Keratinocyte (primary cell): ENCODE data around the gene KCNA4. TPM values are rescaled to one million over a fixed set of nuclear protein-coding genes. Genes with fewer than 3 reads are reported as not detected.

Experiments used
- DNase-seq: peaks from one replicate; pipeline ENCODE4 v3.0.0-alpha.2; 2011; ENCODE audit warnings: low read depth, missing footprints, low spot score
- FAIRE-seq: peaks from 2 replicates; lab custom pipeline; 2011; peaks lifted over from hg19 to GRCh38; lab: Jason Lieb, UNC
- H2AFZ ChIP-seq: 2 replicates; pipeline ENCODE4 v1.6.0; 2012; ENCODE audit warnings: low read length, control low read depth, inconsistent platforms; ENCODE audit not compliant: control insufficient read depth
- H3K27ac ChIP-seq: 2 replicates; pipeline ENCODE4 v1.5.1; 2011; ENCODE audit warnings: low read length; ENCODE audit not compliant: control insufficient read depth, insufficient read depth
- H3K27me3 ChIP-seq: 3 replicates; pipeline ENCODE4 v1.6.0; 2011; ENCODE audit warnings: low read length; ENCODE audit not compliant: control insufficient read depth, insufficient read depth; ENCODE audit errors: extremely low read depth
- H3K36me3 ChIP-seq, 2 experiments: 2 replicates in 1 of 2; 3 replicates in 1 of 2; pipeline ENCODE4 v1.5.1; 2011; ENCODE audit warnings: low read length in 2 of 2, mild to moderate bottlenecking in 1 of 2; ENCODE audit not compliant: control insufficient read depth in 2 of 2, insufficient read depth in 2 of 2; ENCODE audit errors: extremely low read depth in 1 of 2
- H3K4me1 ChIP-seq: 3 replicates; pipeline ENCODE4 v1.5.1; 2011; ENCODE audit warnings: low read length; ENCODE audit not compliant: control insufficient read depth, insufficient read depth; ENCODE audit errors: extremely low read depth
- H3K4me2 ChIP-seq: 3 replicates; pipeline ENCODE4 v1.6.0; 2011; ENCODE audit warnings: low read depth, low read length; ENCODE audit not compliant: control insufficient read depth, insufficient read depth; ENCODE audit errors: extremely low read depth
- H3K4me3 ChIP-seq, 3 experiments: fragments of 200-600 bp in 1 of 3; sonication (generic) in 1 of 3; 2 replicates in 2 of 3; 3 replicates in 1 of 3; pipeline ENCODE4 v1.5.1; 2011 to 2016; ENCODE audit warnings: low read length in 3 of 3, mild to moderate bottlenecking in 3 of 3, control low read depth in 2 of 3, inconsistent platforms in 1 of 3, low read depth in 1 of 3, mixed read lengths in 1 of 3, mixed run types in 1 of 3, moderate library complexity in 1 of 3; ENCODE audit not compliant: control insufficient read depth in 2 of 3, insufficient read depth in 2 of 3; ENCODE audit errors: extremely low read depth in 1 of 3
- H3K79me2 ChIP-seq: 2 replicates; pipeline ENCODE4 v1.6.0; 2012; ENCODE audit warnings: low read length; ENCODE audit not compliant: control insufficient read depth, insufficient read depth
- H3K9ac ChIP-seq: 3 replicates; pipeline ENCODE4 v1.6.0; 2011; ENCODE audit warnings: low read length; ENCODE audit not compliant: control insufficient read depth, insufficient read depth; ENCODE audit errors: extremely low read depth
- H3K9me1 ChIP-seq: 3 replicates; pipeline ENCODE4 v1.6.0; 2011; ENCODE audit warnings: low read length; ENCODE audit not compliant: control insufficient read depth, insufficient read depth; ENCODE audit errors: extremely low read depth
- H3K9me3 ChIP-seq: 2 replicates; pipeline ENCODE4 v1.5.1; 2012; ENCODE audit warnings: low read depth, low read length; ENCODE audit not compliant: control insufficient read depth
- H4K20me1 ChIP-seq: 3 replicates; pipeline ENCODE4 v1.6.0; 2011; ENCODE audit warnings: low read length; ENCODE audit not compliant: control insufficient read depth, insufficient read depth; ENCODE audit errors: extremely low read depth
- EZH2 ChIP-seq: IDR thresholded peaks from one replicate; pipeline ENCODE4 v1.6.1; 2012; ENCODE audit warnings: inconsistent platforms, mild to moderate bottlenecking, low read length, moderate library complexity
- dilution Hi-C: fragments of 300-500 bp; cut with MboI; formaldehyde crosslinking; loops from one replicate; pipeline ENCODE4 v1.7.0; 2020; ENCODE audit warnings: low sequenced_read_pairs; ENCODE audit not compliant: extremely low pct_ligation_motif_present
- polyA minus RNA-seq, 3 experiments: library from RNA; depleted of rRNA, polyadenylated mRNA; stranded (reverse); fragments of >200 nt; gene quantifications; 1 replicate in 1 of 3; 2 replicates in 1 of 3; 3 replicates in 1 of 3; pipeline ENCODE4 v1.2.3, GENCODE V29; 2011
- polyA plus RNA-seq, 5 experiments: library from polyadenylated mRNA; depleted of rRNA in 3 of 5; stranded (reverse) in 3 of 5; stranded (forward) in 1 of 5; unstranded in 1 of 5; fragments of >200 nt; gene quantifications; 1 replicate in 1 of 5; 2 replicates in 3 of 5; 3 replicates in 1 of 5; pipeline versions ENCODE4 v1.2.1 to v1.2.3, GENCODE V29; 2011 to 2012; ENCODE audit warnings: missing spikeins in 2 of 5, low read depth in 1 of 5, low replicate concordance in 1 of 5
- TF ChIP-seq, protein P1 (sequence below), 3 experiments: IDR thresholded peaks in 1 of 3; conservative IDR thresholded peaks in 1 of 3; optimal IDR thresholded peaks in 1 of 3; 2 replicates in 2 of 3; 3 replicates in 1 of 3; pipeline versions ENCODE3 to v1.5.1; 2011; ENCODE audit warnings: low read length in 3 of 3, mild to moderate bottlenecking in 3 of 3, moderate library complexity in 2 of 3, control low read depth in 1 of 3, inconsistent platforms in 1 of 3; ENCODE audit not compliant: insufficient read depth in 2 of 3; ENCODE audit errors: extremely low read depth in 1 of 3

The KCNA4 gene
- polyA plus RNA-seq: not detected in 3 replicates
- not detected for polyA plus RNA-seq (2011; ENCODE audit: low read depth)
- not detected in 2 replicates for polyA plus RNA-seq (2011; cell fraction: cytosol; rRNA removed)
- not detected in 2 replicates for polyA plus RNA-seq (2011; cell fraction: nucleus; rRNA removed)
- polyA plus RNA-seq (2012; ENCODE audit: low replicate concordance): not detected in 2 replicates
- not detected in 3 replicates for polyA minus RNA-seq
- polyA minus RNA-seq (2011; cell fraction: cytosol; rRNA and poly(A)+ RNA removed): not detected
- not detected in 2 replicates for polyA minus RNA-seq (2011; cell fraction: nucleus; rRNA and poly(A)+ RNA removed)

DNA sequence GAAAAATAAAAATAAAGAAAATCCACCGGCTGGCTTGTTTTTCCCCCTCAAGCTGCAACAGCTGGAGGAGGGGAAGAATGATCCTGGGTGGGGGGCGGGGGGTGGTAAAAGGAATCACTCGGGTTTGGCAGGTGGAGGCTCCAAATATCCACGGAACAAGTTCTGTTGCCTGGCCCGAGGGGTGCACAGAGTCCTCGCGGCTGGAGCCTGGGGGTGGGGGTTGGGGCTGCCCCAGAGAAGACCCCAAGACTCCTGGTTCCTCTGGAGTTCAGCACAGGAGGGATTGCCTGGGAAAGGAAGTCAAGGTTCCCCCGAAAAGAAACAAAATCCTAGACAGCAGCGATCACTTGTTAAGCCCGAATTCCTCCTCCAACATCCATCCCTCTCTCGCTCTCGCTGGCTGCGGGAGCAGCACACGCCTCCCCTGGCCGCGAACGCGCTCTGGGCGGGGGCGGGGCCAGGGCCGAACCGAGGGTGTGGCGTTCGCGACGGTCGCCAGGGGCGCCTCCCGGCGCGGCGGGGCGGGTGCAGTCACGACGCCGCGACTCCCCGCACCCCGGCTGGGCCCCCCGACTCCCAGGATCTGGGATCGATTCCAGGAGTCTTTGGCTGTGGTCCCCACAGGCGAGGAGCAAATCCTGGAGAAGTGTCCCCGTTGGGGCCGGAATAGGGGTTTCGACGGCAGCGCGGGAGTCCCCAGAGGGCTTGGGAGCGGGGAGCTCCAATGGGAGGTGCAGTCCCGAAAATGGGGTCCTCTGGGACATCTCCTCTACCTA lies at the start of gene KCNA4:
KCNA4 (minus strand) TSS at position 443 of the 776 bp plus-strand sequence. CDS start 4,352 bp downstream, outside the sequence.
- DNase-seq: no peak
- H3K4me1 ChIP-seq: no peaks in the 10 kb centered on the region
- H3K9me3 ChIP-seq: no peaks in the 10 kb centered on the region
- no peak within 1 kb of the TSS for H2AFZ ChIP-seq
- no peak for FAIRE-seq
- H3K4me2 ChIP-seq: no peak within 1 kb of the TSS
- H3K4me3 ChIP-seq: no peak within 1 kb of the TSS
- no peaks in the 10 kb centered on the region for H3K9me1 ChIP-seq
- H3K27me3 ChIP-seq: peaks cover 31% of the 10 kb centered on the region
- no peaks in the 10 kb centered on the region for H3K79me2 ChIP-seq
- no peaks in the 10 kb centered on the region for H4K20me1 ChIP-seq
- dilution Hi-C loops: no loop called here
- no peak within 1 kb of the TSS for H3K27ac ChIP-seq
- no peak within 1 kb of the TSS for H3K9ac ChIP-seq
- no peak for TF ChIP-seq EZH2
- TF ChIP-seq, protein P1, sequence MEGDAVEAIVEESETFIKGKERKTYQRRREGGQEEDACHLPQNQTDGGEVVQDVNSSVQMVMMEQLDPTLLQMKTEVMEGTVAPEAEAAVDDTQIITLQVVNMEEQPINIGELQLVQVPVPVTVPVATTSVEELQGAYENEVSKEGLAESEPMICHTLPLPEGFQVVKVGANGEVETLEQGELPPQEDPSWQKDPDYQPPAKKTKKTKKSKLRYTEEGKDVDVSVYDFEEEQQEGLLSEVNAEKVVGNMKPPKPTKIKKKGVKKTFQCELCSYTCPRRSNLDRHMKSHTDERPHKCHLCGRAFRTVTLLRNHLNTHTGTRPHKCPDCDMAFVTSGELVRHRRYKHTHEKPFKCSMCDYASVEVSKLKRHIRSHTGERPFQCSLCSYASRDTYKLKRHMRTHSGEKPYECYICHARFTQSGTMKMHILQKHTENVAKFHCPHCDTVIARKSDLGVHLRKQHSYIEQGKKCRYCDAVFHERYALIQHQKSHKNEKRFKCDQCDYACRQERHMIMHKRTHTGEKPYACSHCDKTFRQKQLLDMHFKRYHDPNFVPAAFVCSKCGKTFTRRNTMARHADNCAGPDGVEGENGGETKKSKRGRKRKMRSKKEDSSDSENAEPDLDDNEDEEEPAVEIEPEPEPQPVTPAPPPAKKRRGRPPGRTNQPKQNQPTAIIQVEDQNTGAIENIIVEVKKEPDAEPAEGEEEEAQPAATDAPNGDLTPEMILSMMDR (optimal IDR thresholded peaks at IDR 0.05 in 1 of 3, IDR thresholded peaks at IDR 0.05 in 1 of 3, conservative IDR thresholded peaks at IDR 0.05 in 1 of 3; ENCODE audit: extremely low read depth in 1 of 3, insufficient read depth in 2 of 3, low read length in 3 of 3): no peak
- no peaks in the 10 kb centered on the region for H3K36me3 ChIP-seq

DNA sequence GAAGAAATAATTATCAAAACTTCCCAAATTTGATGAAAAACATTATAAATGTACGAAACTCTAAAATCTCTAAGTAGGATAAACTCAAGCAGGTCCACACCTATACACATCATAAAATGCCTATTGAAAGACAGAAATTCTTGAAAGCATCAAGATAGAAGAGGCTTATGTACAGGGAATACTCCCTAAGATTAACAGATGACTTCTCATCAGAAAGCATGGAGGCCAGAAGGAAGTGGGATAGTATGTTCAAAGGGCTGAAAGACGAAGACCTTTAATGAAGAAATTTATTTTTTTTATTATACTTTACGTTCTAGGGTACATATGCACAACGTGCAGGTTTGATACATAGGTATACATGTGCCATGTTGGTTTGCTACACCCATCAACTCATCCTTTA lies 45.3 kb upstream of the KCNA4 start:
- Histone ChIP-seq H2AFZ (no peak overlapping the region), H3K27me3 (no peaks in the 10 kb centered on the region), H3K4me2 (no peak overlapping the region), H3K9me1 (no peaks in the 10 kb centered on the region), H3K9me3 (no peaks in the 10 kb centered on the region), H3K4me3 (no peak overlapping the region), H3K27ac (no peak overlapping the region), H3K79me2 (no peaks in the 10 kb centered on the region), H4K20me1 (no peaks in the 10 kb centered on the region), H3K9ac (no peak overlapping the region), H3K36me3 (no peaks in the 10 kb centered on the region), H3K4me1 (no peaks in the 10 kb centered on the region)
- FAIRE-seq (no peak), DNase-seq (no peak)
- TF ChIP-seq EZH2: no peak
- TF ChIP-seq, protein P1 (optimal IDR thresholded peaks at IDR 0.05 in 1 of 3, IDR thresholded peaks at IDR 0.05 in 1 of 3, conservative IDR thresholded peaks at IDR 0.05 in 1 of 3; ENCODE audit: extremely low read depth in 1 of 3, insufficient read depth in 2 of 3, low read length in 3 of 3): no peak
- dilution Hi-C loops: no loop called here
